HEK293 (cell line): ENCODE results near the gene EPHA2.
A peak's percentile ranks its signal among the peaks of the same experiment; 100 is the strongest.

Source experiments
- CTCF ChIA-PET: fragments of 350-600 bp; formaldehyde crosslinking; extraction: SDS; loops from one replicate; lab custom pipeline; 2021; ENCODE audit warnings: antibody characterized with exemption; lab: Yijun Ruan, JAX
- POLR2A ChIA-PET: fragments of 300-600 bp; formaldehyde crosslinking; extraction: SDS; loops from one replicate; lab custom pipeline; 2020; ENCODE audit warnings: antibody characterized with exemption, inconsistent platforms; lab: Yijun Ruan, JAX
- H3K27ac ChIP-seq: fragments of 200-500 bp; sonication (Bioruptor generic); 2 replicates; pipeline ENCODE4 v1.5.1; 2014; ENCODE audit warnings: low read depth, low read length, control low read depth, inconsistent platforms; ENCODE audit errors: extremely low read depth
- H3K36me3 ChIP-seq, 2 experiments: fragments of 200-500 bp in 1 of 2; sonication (Bioruptor generic) in 1 of 2; 1 replicate in 1 of 2; 2 replicates in 1 of 2; pipeline ENCODE4 v1.5.1; 2014 to 2017; ENCODE audit warnings: inconsistent platforms in 2 of 2, low read length in 2 of 2; ENCODE audit not compliant: control insufficient read depth in 2 of 2, insufficient read depth in 1 of 2
- H3K4me1 ChIP-seq: fragments of 200-500 bp; sonication (Bioruptor generic); 2 replicates; pipeline ENCODE4 v1.5.1; 2014; ENCODE audit warnings: mild to moderate bottlenecking, low read length, inconsistent platforms; ENCODE audit not compliant: control insufficient read depth, insufficient read depth
- H3K4me3 ChIP-seq: 2 replicates; pipeline ENCODE4 v1.5.1; 2011; ENCODE audit warnings: low read depth, mild to moderate bottlenecking, control low read depth, low read length, moderate library complexity
- H3K9me3 ChIP-seq: fragments of 200-500 bp; sonication (Bioruptor generic); 2 replicates; pipeline ENCODE4 v1.5.1; 2014; ENCODE audit warnings: low read depth, low read length, inconsistent platforms; ENCODE audit not compliant: control insufficient read depth, insufficient read depth
- GLIS1 ChIP-seq: fragments of 450-650 bp; formaldehyde crosslinking; IDR thresholded peaks from 2 replicates; pipeline ENCODE4 v1.5.1; 2016; ENCODE audit warnings: missing biosample characterization, missing genetic modification characterization
- HOXC10 ChIP-seq: sonication (generic); formaldehyde crosslinking; IDR thresholded peaks from 2 replicates; pipeline ENCODE4 v1.8.1; 2023; ENCODE audit warnings: mild to moderate bottlenecking, missing genetic modification reagents
- IKZF3 ChIP-seq: fragments of 450-650 bp; IDR thresholded peaks from 2 replicates; pipeline ENCODE4 v1.5.0; 2018; ENCODE audit warnings: missing biosample characterization, mild to moderate bottlenecking, missing genetic modification characterization, moderate library complexity
- KLF1 ChIP-seq: fragments of 450-650 bp; formaldehyde crosslinking; IDR thresholded peaks from 2 replicates; pipeline ENCODE4 v1.5.1; 2016; ENCODE audit warnings: missing biosample characterization, missing genetic modification characterization
- MEIS1 ChIP-seq: sonication (generic); formaldehyde crosslinking; IDR thresholded peaks from 2 replicates; pipeline ENCODE4 v1.8.1; 2022; ENCODE audit warnings: missing genetic modification reagents, mild to moderate bottlenecking, borderline replicate concordance
- MZF1 ChIP-seq: fragments of 450-650 bp; formaldehyde crosslinking; IDR thresholded peaks from 2 replicates; pipeline ENCODE4 v1.5.1; 2017; ENCODE audit warnings: missing biosample characterization, missing genetic modification characterization, borderline replicate concordance
- REPIN1 ChIP-seq: fragments of 450-650 bp; formaldehyde crosslinking; IDR thresholded peaks from 2 replicates; pipeline ENCODE4 v1.5.1; 2017; ENCODE audit warnings: missing biosample characterization, missing genetic modification characterization, low read depth
- SCRT2 ChIP-seq: fragments of 450-650 bp; formaldehyde crosslinking; IDR thresholded peaks from 2 replicates; pipeline ENCODE4 v1.5.1; 2016; ENCODE audit warnings: missing biosample characterization, missing genetic modification characterization
- SETDB1 ChIP-seq: IDR thresholded peaks from one replicate; pipeline ENCODE4 v1.6.1; 2017; ENCODE audit warnings: mild to moderate bottlenecking, low read length, moderate library complexity, mixed read lengths; ENCODE audit not compliant: insufficient read length
- YY1 ChIP-seq: fragments of 450-650 bp; formaldehyde crosslinking; IDR thresholded peaks from 2 replicates; pipeline ENCODE4 v1.5.1; 2018; ENCODE audit warnings: missing biosample characterization, missing genetic modification characterization
- ZBTB17 ChIP-seq: fragments of 450-650 bp; formaldehyde crosslinking; IDR thresholded peaks from 2 replicates; pipeline ENCODE4 v1.5.1; 2016; ENCODE audit warnings: missing biosample characterization, missing genetic modification characterization
- ZBTB48 ChIP-seq: fragments of 450-650 bp; formaldehyde crosslinking; IDR thresholded peaks from 2 replicates; pipeline ENCODE4 v1.5.1; 2016; ENCODE audit warnings: missing biosample characterization, missing genetic modification characterization
- ZFHX2 ChIP-seq: fragments of 450-650 bp; formaldehyde crosslinking; conservative IDR thresholded peaks from 2 replicates; pipeline ENCODE4 v1.5.1; 2016; ENCODE audit warnings: missing biosample characterization, missing genetic modification characterization
- ZFP37 ChIP-seq: fragments of 450-650 bp; formaldehyde crosslinking; IDR thresholded peaks from 2 replicates; pipeline ENCODE4 v1.5.1; 2016; ENCODE audit warnings: missing biosample characterization, missing genetic modification characterization
- ZNF138 ChIP-seq: fragments of 450-650 bp; formaldehyde crosslinking; IDR thresholded peaks from 2 replicates; pipeline ENCODE4 v1.5.1; 2016; ENCODE audit warnings: missing biosample characterization, missing genetic modification characterization, borderline replicate concordance
- ZNF175 ChIP-seq: fragments of 450-650 bp; formaldehyde crosslinking; IDR thresholded peaks from 2 replicates; pipeline ENCODE4 v1.5.1; 2016; ENCODE audit warnings: missing biosample characterization, missing genetic modification characterization
- ZNF2 ChIP-seq: fragments of 450-650 bp; formaldehyde crosslinking; IDR thresholded peaks from 2 replicates; pipeline ENCODE4 v1.5.1; 2016; ENCODE audit warnings: missing biosample characterization, missing genetic modification characterization
- ZNF221 ChIP-seq: fragments of 450-650 bp; formaldehyde crosslinking; IDR thresholded peaks from 2 replicates; pipeline ENCODE4 v1.5.1; 2017; ENCODE audit warnings: missing biosample characterization, missing genetic modification characterization, borderline replicate concordance
- ZNF324 ChIP-seq: fragments of 450-650 bp; formaldehyde crosslinking; IDR thresholded peaks from 2 replicates; pipeline ENCODE4 v1.5.1; 2016; ENCODE audit warnings: missing biosample characterization, missing genetic modification characterization
- ZNF366 ChIP-seq: fragments of 450-650 bp; formaldehyde crosslinking; conservative IDR thresholded peaks from 2 replicates; pipeline ENCODE4 v1.5.1; 2016; ENCODE audit warnings: missing biosample characterization, missing genetic modification characterization
- ZNF37A ChIP-seq: fragments of 450-650 bp; IDR thresholded peaks from 2 replicates; pipeline ENCODE4 v1.5.1; 2018; ENCODE audit warnings: missing biosample characterization, missing genetic modification characterization
- ZNF416 ChIP-seq: fragments of 450-650 bp; formaldehyde crosslinking; IDR thresholded peaks from 2 replicates; pipeline ENCODE4 v1.5.1; 2016; ENCODE audit warnings: missing biosample characterization, missing genetic modification characterization
- ZNF473 ChIP-seq: fragments of 450-650 bp; formaldehyde crosslinking; IDR thresholded peaks from 2 replicates; pipeline ENCODE4 v1.5.1; 2017; ENCODE audit warnings: missing biosample characterization, missing genetic modification characterization
- ZNF48 ChIP-seq: fragments of 450-650 bp; formaldehyde crosslinking; IDR thresholded peaks from 2 replicates; pipeline ENCODE4 v1.5.1; 2016; ENCODE audit warnings: missing biosample characterization, missing genetic modification characterization
- ZNF510 ChIP-seq: fragments of 450-650 bp; formaldehyde crosslinking; IDR thresholded peaks from 2 replicates; pipeline ENCODE4 v1.5.1; 2018; ENCODE audit warnings: mild to moderate bottlenecking, missing genetic modification characterization, missing biosample characterization; ENCODE audit not compliant: insufficient replicate concordance
- ZNF544 ChIP-seq: fragments of 450-650 bp; formaldehyde crosslinking; IDR thresholded peaks from 2 replicates; pipeline ENCODE4 v1.5.0; 2017; ENCODE audit warnings: missing biosample characterization, missing genetic modification characterization
- ZNF571 ChIP-seq: fragments of 450-650 bp; formaldehyde crosslinking; IDR thresholded peaks from 2 replicates; pipeline ENCODE4 v1.5.0; 2017; ENCODE audit warnings: missing biosample characterization, missing genetic modification characterization
- ZNF585B ChIP-seq: fragments of 450-650 bp; formaldehyde crosslinking; IDR thresholded peaks from 2 replicates; pipeline ENCODE4 v1.5.1; 2016; ENCODE audit warnings: missing biosample characterization, missing genetic modification characterization
- ZNF596 ChIP-seq: fragments of 450-650 bp; IDR thresholded peaks from 2 replicates; pipeline ENCODE4 v1.5.0; 2018; ENCODE audit warnings: missing biosample characterization, mild to moderate bottlenecking, missing genetic modification characterization, moderate library complexity
- ZNF623 ChIP-seq: fragments of 450-650 bp; formaldehyde crosslinking; IDR thresholded peaks from 2 replicates; pipeline ENCODE4 v1.5.1; 2016; ENCODE audit warnings: missing biosample characterization, missing genetic modification characterization
- ZNF624 ChIP-seq: fragments of 450-650 bp; formaldehyde crosslinking; IDR thresholded peaks from 2 replicates; pipeline ENCODE4 v1.5.1; 2017; ENCODE audit warnings: missing biosample characterization, missing genetic modification characterization
- ZNF664 ChIP-seq: fragments of 450-650 bp; formaldehyde crosslinking; IDR thresholded peaks from 2 replicates; pipeline ENCODE4 v1.5.1; 2016; ENCODE audit warnings: missing biosample characterization, missing genetic modification characterization
- ZNF701 ChIP-seq: fragments of 450-650 bp; formaldehyde crosslinking; IDR thresholded peaks from 2 replicates; pipeline ENCODE4 v1.5.1; 2016; ENCODE audit warnings: missing biosample characterization, missing genetic modification characterization
- ZNF707 ChIP-seq: fragments of 450-650 bp; formaldehyde crosslinking; IDR thresholded peaks from 2 replicates; pipeline ENCODE4 v1.5.1; 2016; ENCODE audit warnings: missing biosample characterization, missing genetic modification characterization
- ZNF76 ChIP-seq: fragments of 450-650 bp; formaldehyde crosslinking; IDR thresholded peaks from 2 replicates; pipeline ENCODE4; 2016; ENCODE audit warnings: low read depth, missing biosample characterization, missing genetic modification characterization, borderline replicate concordance
- ZNF776 ChIP-seq: fragments of 450-650 bp; formaldehyde crosslinking; IDR thresholded peaks from 2 replicates; pipeline ENCODE4 v1.5.0; 2017; ENCODE audit warnings: missing biosample characterization, missing genetic modification characterization, borderline replicate concordance
- ZNF830 ChIP-seq: fragments of 450-650 bp; IDR thresholded peaks from 2 replicates; pipeline ENCODE4 v1.5.0; 2018; ENCODE audit warnings: missing biosample characterization, missing genetic modification characterization, low read depth, mild to moderate bottlenecking, moderate library complexity
- TF ChIP-seq, protein P1 (sequence below): fragments of 450-650 bp; formaldehyde crosslinking; IDR thresholded peaks from 2 replicates; pipeline ENCODE4 v1.5.1; 2017; ENCODE audit warnings: missing biosample characterization, missing genetic modification characterization
- TF ChIP-seq, protein P2 (sequence below): fragments of 450-650 bp; formaldehyde crosslinking; IDR thresholded peaks from 2 replicates; pipeline ENCODE4 v1.5.1; 2016; ENCODE audit warnings: missing biosample characterization, missing genetic modification characterization

The EPHA2 gene

DNA sequence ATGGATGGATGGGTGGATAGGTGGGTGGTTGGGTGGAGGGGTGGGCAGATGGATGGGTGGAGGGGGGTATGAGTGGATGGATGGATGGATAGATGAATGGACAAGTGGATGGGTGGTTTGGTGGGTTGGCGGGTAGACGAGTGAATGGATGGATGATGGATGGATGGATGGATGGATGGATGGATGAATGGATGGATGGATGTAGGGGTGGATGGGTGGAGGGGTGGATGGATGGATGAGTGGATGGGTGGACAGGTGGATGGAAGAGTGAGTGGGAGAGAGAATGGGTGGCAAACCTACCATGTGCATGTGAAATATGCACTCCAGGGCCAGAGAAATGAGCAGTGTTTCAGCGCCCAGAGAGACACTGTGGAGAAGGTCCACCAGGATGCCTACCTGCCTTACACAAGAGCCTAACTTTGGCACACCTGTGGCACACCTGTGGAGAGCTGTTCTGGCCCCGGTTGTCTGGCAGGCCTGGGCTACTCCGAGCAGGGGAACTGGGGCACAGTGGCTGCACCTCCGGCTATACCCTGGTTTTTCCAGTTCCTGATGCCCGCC, 12.8 kb downstream of the EPHA2 start (continued):
- TF ChIP-seq, protein P1, sequence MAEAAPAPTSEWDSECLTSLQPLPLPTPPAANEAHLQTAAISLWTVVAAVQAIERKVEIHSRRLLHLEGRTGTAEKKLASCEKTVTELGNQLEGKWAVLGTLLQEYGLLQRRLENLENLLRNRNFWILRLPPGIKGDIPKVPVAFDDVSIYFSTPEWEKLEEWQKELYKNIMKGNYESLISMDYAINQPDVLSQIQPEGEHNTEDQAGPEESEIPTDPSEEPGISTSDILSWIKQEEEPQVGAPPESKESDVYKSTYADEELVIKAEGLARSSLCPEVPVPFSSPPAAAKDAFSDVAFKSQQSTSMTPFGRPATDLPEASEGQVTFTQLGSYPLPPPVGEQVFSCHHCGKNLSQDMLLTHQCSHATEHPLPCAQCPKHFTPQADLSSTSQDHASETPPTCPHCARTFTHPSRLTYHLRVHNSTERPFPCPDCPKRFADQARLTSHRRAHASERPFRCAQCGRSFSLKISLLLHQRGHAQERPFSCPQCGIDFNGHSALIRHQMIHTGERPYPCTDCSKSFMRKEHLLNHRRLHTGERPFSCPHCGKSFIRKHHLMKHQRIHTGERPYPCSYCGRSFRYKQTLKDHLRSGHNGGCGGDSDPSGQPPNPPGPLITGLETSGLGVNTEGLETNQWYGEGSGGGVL (tag by site-specific recombination), result no peak
- TF ChIP-seq ZNF473 (tag by site-specific recombination) (0 out of 2 replicates have a peak, but pooled peaks have one; percentile 19), ZNF2 (no peak), ZNF585B (tag by site-specific recombination) (no peak), ZNF776 (no peak), IKZF3 (tag by site-specific recombination) (no peak), GLIS1 (tag by site-specific recombination) (no peak), ZNF76 (tag by site-specific recombination) (no peak), ZNF664 (tag by site-specific recombination) (no peak), ZNF701 (tag by site-specific recombination) (no peak), ZNF623 (tag by site-specific recombination) (no peak), ZBTB17 (tag by site-specific recombination) (peak; percentile 53; the same call in 1 of the 2 replicates), HOXC10 (CRISPR knock-in tag) (no peak), MEIS1 (CRISPR knock-in tag) (no peak), ZNF221 (tag by site-specific recombination) (no peak), ZNF37A (tag by site-specific recombination) (no peak), REPIN1 (no peak), ZNF571 (tag by site-specific recombination) (no peak), SETDB1 (no peak), SCRT2 (tag by site-specific recombination) (peak; percentile 93), MZF1 (tag by site-specific recombination) (no peak)
- TF ChIP-seq, protein P2, sequence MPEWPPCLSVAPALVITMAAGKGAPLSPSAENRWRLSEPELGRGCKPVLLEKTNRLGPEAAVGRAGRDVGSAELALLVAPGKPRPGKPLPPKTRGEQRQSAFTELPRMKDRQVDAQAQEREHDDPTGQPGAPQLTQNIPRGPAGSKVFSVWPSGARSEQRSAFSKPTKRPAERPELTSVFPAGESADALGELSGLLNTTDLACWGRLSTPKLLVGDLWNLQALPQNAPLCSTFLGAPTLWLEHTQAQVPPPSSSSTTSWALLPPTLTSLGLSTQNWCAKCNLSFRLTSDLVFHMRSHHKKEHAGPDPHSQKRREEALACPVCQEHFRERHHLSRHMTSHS, result no peak

DNA sequence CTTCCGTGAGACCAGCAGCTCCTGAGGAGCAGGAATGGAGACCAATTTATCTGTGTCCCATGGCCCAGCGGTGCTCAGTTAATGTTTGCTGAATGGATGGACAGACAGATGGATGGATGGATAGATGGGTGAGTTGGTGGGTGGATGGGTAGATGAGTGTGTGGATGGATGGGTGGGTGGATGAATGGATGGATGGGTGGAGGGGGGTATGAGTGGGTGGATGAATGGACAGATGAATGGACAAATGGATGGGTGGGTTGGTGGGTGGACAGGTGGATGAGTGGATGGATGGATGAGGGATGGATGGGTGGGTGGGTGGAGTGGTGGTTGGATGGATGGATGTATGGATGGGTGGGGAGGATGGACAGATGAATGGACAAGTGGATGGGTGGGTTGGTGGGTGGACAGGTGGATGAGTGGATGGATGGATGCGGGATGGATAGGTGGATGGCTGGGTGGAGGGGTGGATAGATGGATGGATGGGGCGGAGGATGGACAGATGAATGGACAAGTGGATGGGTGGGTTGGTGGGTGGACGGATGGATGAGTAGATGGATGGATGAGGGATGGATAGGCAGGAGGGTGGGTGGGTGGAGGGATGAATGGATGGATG, 13.4 kb downstream of the EPHA2 start:
- ChIA-PET CTCF (interaction anchor here (0.6 to 1.0 kb wide), 2 partner anchors 39 to 46 kb away, joined by 3 read pairs; no protein-coding TSS in a partner anchor), POLR2A (interaction anchor here (0.8 to 1.2 kb wide), 3 partner anchors 12 to 210 kb away, joined by 3 to 6 read pairs (median 4); partner anchors contain the start of gene FBXO42)
- Histone ChIP-seq H3K4me1 (peaks cover 4% of the 10 kb centered on the region; the same call in 1 of the 2 replicates), H3K9me3 (no peaks in the 10 kb centered on the region), H3K4me3 (no peak overlapping the region), H3K36me3 (peaks cover 0 to 81% of the 10 kb centered on the region in 2 experiments; a peak in 2 of 3 replicates), H3K27ac (no peak overlapping the region)
- TF ChIP-seq KLF1 (peak; percentile 31; the same call in 1 of the 2 replicates), ZNF416 (no peak), ZFP37 (tag by site-specific recombination) (no peak), ZNF48 (tag by site-specific recombination) (no peak), ZNF544 (tag by site-specific recombination) (no peak), YY1 (tag by site-specific recombination) (no peak), ZNF776 (no peak), ZNF596 (no peak), ZNF510 (tag by site-specific recombination) (no peak), ZNF175 (0 out of 2 replicates have a peak, but pooled peaks have one; percentile 46), ZNF138 (no peak), ZNF707 (tag by site-specific recombination) (no peak), ZFHX2 (peak; percentile 98), ZNF324 (tag by site-specific recombination) (no peak), ZNF366 (tag by site-specific recombination) (peak; percentile 96), ZNF830 (tag by site-specific recombination) (no peak), ZNF624 (no peak), ZBTB48 (tag by site-specific recombination) (no peak), SETDB1 (no peak)
